ENCODE results near the gene PYCARD.

- no peak for TF ChIP-seq CTCF (IDR thresholded peaks at IDR 0.05; ENCODE audit: low read depth, low read length)
- TF ChIP-seq EZH2phosphoT487 (IDR thresholded peaks at IDR 0.05; ENCODE audit: low read depth), result no peak
Observed at GRCh38 chr16:31189412-31189778, 13.2 kb downstream of the PYCARD start.
